Activated CD8-positive, alpha-beta memory T cell treated with anti-CD3 and anti-CD28 coated beads for 36 hours (primary cell): Measurements from ENCODE around the gene RIBC1. TPM values are rescaled to one million over a fixed set of nuclear protein-coding genes. Genes with fewer than 3 reads are reported as not detected.

ENCODE experiments used
- CTCF ChIA-PET: fragments of 350-600 bp; sonication (Branson Sonifier 250); formaldehyde crosslinking; loops from one replicate; lab custom pipeline; 2021; ENCODE audit warnings: antibody characterized with exemption; lab: Charles Lee
- POLR2A ChIA-PET: fragments of 350-600 bp; sonication (Branson Sonifier 250); formaldehyde crosslinking; loops from one replicate; lab custom pipeline; 2021; ENCODE audit warnings: antibody characterized with exemption; lab: Charles Lee
- total RNA-seq, 2 experiments: library from RNA; stranded (reverse); gene quantifications; one replicate each; pipeline ENCODE4 v1.2.3, GENCODE V29; 2021

Gene RIBC1
- total RNA-seq, 2 experiments from 2014 or later = 0.65 to 0.89 TPM

DNA sequence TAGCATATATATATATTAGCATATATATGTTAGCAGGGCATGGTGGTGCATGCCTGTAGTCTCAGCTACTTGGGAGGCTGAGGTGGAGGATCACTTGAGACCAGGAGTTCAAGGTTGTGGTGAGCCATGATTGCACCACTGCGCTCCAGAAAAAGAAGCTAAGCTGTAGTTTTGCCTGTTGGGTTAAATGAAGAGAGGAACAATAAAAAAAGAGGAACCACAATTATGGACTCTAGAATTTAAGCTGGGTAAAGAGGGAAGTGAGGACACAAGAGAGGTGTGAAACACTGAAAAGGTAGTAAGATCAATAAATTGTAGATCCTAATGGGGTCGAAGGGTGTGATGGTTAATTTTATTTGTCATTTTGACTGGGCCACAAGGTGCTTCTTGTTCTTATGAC lies 52.0 kb downstream of the RIBC1 start:
- ChIA-PET POLR2A (no interaction called here), CTCF (interaction anchor here (0.6 kb wide), 1 partner anchor 55 kb away, joined by 4 read pairs; no protein-coding TSS in a partner anchor)

DNA sequence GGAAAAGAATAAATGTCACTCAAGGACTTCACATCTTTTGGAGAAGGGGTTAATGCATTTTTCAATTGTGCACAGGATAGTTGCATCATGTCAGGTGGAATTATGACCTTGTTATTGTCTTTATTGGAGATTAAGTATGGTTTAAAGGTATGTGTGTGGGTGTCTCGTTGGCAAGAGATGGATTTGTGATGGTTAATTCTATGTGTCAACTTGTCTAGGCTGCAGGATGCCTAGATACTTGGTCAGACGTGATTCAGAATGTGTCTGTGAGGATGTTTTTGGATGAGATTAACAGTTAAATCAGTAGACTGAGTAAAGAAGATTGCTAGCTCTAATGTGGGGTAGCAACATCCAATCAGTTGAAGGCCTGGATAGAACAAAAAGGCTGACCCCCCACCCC lies 53.7 kb downstream of the RIBC1 start:
- ChIA-PET CTCF (no interaction called here), POLR2A (no interaction called here)

DNA sequence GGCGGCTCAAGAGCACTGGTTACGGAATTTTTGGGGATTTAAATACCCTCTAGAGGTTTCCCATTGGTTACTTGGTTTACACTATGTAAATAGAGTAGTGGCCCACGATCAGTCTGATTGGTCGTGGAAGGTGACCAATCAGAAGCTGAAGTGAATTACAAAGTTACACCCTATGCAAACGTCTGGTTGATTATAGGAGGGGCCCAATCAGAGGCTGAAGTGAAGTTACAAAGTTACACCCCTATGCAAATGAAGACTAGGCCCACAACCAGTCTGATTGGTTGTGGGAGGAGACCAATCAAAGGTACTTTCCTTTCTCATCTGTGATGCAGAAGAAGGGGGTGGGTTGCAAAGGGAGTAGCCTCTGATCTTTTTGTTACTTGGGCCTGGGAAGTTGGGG lies 56.6 kb downstream of the RIBC1 start:
- ChIA-PET CTCF (no interaction called here), POLR2A (no interaction called here)

Other genes with a start within 250 kb of the RIBC1 start
- gene KDM5C, start 197.7 kb upstream of the RIBC1 start, total RNA-seq = 10 to 100 TPM; 82.6 to 90.1 TPM
- gene IQSEC2, start 141.3 kb upstream of the RIBC1 start, total RNA-seq = under 1 TPM; 0.65 to 0.95 TPM
- gene SMC1A, start 219 bp upstream of the RIBC1 start, total RNA-seq = 100 to 1,000 TPM; 154 to 157 TPM
- 100 to 1,000 TPM; 148 to 170 TPM for gene HSD17B10, start 11.5 kb downstream of the RIBC1 start, total RNA-seq